ENCODE data around the gene CCT5.

Gene CCT5

DNA sequence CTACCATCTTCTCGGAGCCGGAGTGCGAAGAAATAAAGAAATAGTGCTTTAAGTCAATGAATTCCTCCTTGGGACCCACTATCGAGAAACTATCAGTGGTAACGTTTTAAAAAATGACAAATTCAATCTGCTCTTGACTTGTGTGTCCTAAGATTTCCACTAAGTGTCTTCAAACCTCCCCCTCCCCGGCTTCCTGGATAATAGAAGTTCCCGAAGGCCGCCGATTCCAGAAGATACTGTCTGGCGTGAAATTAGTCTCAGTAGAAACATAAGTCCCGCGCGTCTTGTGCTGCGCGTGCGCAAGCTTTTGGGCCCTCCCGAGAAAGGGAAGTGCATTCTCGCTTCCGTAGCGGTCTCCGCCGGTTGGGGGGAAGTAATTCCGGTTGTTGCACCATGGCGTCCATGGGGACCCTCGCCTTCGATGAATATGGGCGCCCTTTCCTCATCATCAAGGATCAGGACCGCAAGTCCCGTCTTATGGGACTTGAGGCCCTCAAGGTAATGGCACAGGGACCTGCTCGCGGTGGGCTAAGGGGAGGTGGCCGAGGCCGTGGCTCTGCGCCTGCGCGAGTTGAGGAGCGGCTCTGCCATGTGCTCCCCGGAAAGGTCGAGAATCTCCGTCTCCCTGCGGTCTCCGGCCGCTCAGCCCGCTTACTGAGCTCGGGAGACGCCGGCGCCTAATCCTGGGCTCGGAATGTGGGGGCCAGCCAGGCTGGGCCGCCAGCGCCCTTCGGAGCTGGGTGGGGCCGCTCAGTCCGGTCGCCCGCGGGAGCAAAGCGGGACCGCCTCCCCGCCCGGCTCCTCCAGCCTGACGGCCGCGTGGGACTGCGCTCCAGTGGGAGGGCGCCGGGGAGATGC is at the start of gene CCT5:
CCT5 (plus strand) TSS at position 333 of the 858 bp plus-strand sequence; CDS start at position 394, 61 bp downstream.
- Histone ChIP-seq H3K4me1 (ENCODE audit: control insufficient read depth, insufficient read depth, low read length) (peaks cover 23% of the 10 kb centered on the region), H3K27me3 (replicated peaks; ENCODE audit: control insufficient read depth, insufficient read depth, low read length) (no peaks in the 10 kb centered on the region), H3K9ac (ENCODE audit: low read length) (peak within 1 kb of the TSS; percentile 98), H3K36me3 (ENCODE audit: control insufficient read depth, insufficient read depth, low read length, severe bottlenecking) (peaks cover 20% of the 10 kb centered on the region), H3K4me3 (ENCODE audit: low read length) (peak within 1 kb of the TSS; percentile 95), H3K9me3 (ENCODE audit: control insufficient read depth, low read length) (no peaks in the 10 kb centered on the region)
- DNase-seq (ENCODE audit: low read depth): peak; percentile 99

DNA sequence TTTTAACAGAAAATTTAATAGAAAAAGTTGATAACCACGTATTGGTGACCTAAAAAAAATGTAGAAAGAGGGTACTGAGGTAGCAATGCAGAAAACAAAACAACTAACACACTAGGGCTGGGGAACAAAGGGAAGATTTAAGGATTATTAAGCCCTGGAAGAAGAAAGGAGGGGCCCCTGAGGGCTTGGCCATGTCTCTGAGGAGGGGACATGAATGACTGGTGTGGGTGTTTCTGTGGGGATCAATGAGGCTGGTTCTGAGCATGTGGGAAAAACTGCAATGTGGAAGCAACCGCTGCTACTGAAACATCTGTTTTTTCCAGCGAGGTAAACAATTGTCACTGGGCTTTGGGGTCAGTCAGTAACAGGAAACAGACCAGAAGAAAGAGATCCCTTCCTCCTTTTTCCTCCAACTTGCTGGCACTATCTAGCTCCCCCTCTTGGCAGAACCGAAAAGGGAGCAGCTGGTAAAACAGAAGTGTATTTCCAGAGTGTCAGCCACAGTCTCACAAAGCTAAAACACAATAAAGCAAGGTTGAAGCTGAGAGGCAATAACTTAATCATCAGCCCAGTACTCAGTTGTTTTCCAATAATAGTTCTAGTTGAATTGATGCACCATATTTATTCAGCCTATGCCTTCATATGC is 48.7 kb upstream of the CCT5 start:
- peaks cover 19% of the 10 kb centered on the region for H3K9me3 ChIP-seq (ENCODE audit: control insufficient read depth, low read length)
- peak; percentile 9 for DNase-seq (ENCODE audit: low read depth)
- no peak overlapping the region for H3K4me3 ChIP-seq (ENCODE audit: low read length)
- H3K27me3 ChIP-seq (replicated peaks; ENCODE audit: control insufficient read depth, insufficient read depth, low read length): no peaks in the 10 kb centered on the region
- H3K36me3 ChIP-seq (ENCODE audit: control insufficient read depth, insufficient read depth, low read length, severe bottlenecking): no peaks in the 10 kb centered on the region
- no peak overlapping the region for H3K9ac ChIP-seq (ENCODE audit: low read length)
- H3K4me1 ChIP-seq (ENCODE audit: control insufficient read depth, insufficient read depth, low read length): peaks cover 12% of the 10 kb centered on the region

- DNase-seq (ENCODE audit: low read depth): no peak
- Histone ChIP-seq H3K36me3 (ENCODE audit: control insufficient read depth, insufficient read depth, low read length, severe bottlenecking) (no peaks in the 10 kb centered on the region), H3K4me3 (ENCODE audit: low read length) (no peak overlapping the region), H3K9ac (ENCODE audit: low read length) (no peak overlapping the region), H3K27me3 (replicated peaks; ENCODE audit: control insufficient read depth, insufficient read depth, low read length) (no peaks in the 10 kb centered on the region), H3K9me3 (ENCODE audit: control insufficient read depth, low read length) (peaks cover 13% of the 10 kb centered on the region), H3K4me1 (ENCODE audit: control insufficient read depth, insufficient read depth, low read length) (peaks cover 12% of the 10 kb centered on the region)
These were observed 47.8 kb upstream of the CCT5 start for GRCh38 chr5:10202089-10202910.

- no peak for DNase-seq (ENCODE audit: low read depth)
- Histone ChIP-seq H3K36me3 (ENCODE audit: control insufficient read depth, insufficient read depth, low read length, severe bottlenecking) (no peaks in the 10 kb centered on the region), H3K9ac (ENCODE audit: low read length) (no peak overlapping the region), H3K4me3 (ENCODE audit: low read length) (no peak overlapping the region), H3K9me3 (ENCODE audit: control insufficient read depth, low read length) (no peaks in the 10 kb centered on the region), H3K4me1 (ENCODE audit: control insufficient read depth, insufficient read depth, low read length) (peaks cover 16% of the 10 kb centered on the region), H3K27me3 (replicated peaks; ENCODE audit: control insufficient read depth, insufficient read depth, low read length) (no peaks in the 10 kb centered on the region)
These were observed 41.1 kb upstream of the CCT5 start for GRCh38 chr5:10209004-10209403.

DNA sequence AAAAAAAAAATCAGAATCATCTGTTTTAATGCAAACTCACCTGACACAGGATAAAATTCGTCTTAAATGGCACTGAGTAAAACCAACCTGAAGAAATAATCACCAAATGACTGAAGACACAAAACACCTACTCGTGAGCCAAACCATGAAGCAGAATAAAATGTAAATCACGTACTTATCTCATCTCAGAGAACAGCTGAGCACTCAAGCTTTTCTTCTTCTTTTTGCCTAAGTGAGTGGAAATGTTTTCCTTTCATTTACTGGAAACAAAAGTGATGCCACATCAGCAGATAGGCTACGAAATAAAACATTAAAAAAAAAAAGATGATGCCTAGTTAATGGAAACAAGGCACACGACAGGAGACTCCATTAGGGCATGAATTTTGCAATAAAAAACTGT is 36.8 kb upstream of the CCT5 start:
- Histone ChIP-seq H3K4me1 (ENCODE audit: control insufficient read depth, insufficient read depth, low read length) (peaks cover 9% of the 10 kb centered on the region), H3K36me3 (ENCODE audit: control insufficient read depth, insufficient read depth, low read length, severe bottlenecking) (no peaks in the 10 kb centered on the region), H3K9me3 (ENCODE audit: control insufficient read depth, low read length) (no peaks in the 10 kb centered on the region), H3K4me3 (ENCODE audit: low read length) (no peak overlapping the region), H3K27me3 (replicated peaks; ENCODE audit: control insufficient read depth, insufficient read depth, low read length) (no peaks in the 10 kb centered on the region), H3K9ac (ENCODE audit: low read length) (no peak overlapping the region)
- DNase-seq (ENCODE audit: low read depth): no peak

DNA sequence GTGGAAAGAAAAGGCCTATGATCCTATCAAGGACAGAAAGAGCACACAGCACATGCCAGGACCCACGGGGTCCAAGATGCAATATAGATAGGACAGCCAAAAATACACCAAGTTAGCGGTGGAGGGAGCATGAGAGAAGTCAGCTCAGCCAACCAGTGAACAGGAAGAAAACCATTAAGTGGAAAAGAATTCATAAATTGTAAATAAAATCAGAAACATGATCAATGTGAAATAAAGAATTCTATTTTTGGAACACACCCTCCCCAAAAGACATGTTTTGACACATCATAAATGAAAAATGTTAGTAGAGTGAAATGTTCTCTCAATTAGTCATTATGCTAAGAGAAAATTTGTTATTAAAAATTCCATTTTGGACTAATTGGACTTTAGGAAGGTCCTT is 36.0 kb upstream of the CCT5 start:
- no peak overlapping the region for H3K9ac ChIP-seq (ENCODE audit: low read length)
- H3K9me3 ChIP-seq (ENCODE audit: control insufficient read depth, low read length): no peaks in the 10 kb centered on the region
- H3K4me3 ChIP-seq (ENCODE audit: low read length): no peak overlapping the region
- H3K4me1 ChIP-seq (ENCODE audit: control insufficient read depth, insufficient read depth, low read length): peaks cover 7% of the 10 kb centered on the region
- no peaks in the 10 kb centered on the region for H3K27me3 ChIP-seq (replicated peaks; ENCODE audit: control insufficient read depth, insufficient read depth, low read length)
- H3K36me3 ChIP-seq (ENCODE audit: control insufficient read depth, insufficient read depth, low read length, severe bottlenecking): no peaks in the 10 kb centered on the region
- DNase-seq (ENCODE audit: low read depth): no peak

DNA sequence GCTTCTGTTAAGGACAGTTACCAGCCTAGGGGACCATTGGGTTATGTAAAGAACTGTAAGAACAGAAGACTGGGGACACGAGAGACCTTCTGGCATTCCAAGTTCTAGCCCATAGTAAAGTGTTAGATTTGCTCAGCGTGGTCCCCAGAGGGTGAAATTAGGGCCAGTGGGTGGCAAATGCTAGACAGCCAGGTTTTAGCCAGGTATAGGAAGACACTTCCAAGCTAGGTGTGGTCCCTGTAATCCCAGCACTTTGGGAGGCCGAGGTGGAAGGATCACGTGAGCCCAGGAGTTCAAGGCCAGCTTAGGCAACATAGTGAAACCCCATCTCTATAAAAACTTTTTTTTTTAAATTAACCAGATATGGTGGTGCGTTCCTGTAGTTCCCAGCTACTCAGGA is 34.7 kb upstream of the CCT5 start:
- no peaks in the 10 kb centered on the region for H3K27me3 ChIP-seq (replicated peaks; ENCODE audit: control insufficient read depth, insufficient read depth, low read length)
- no peak for DNase-seq (ENCODE audit: low read depth)

DNA sequence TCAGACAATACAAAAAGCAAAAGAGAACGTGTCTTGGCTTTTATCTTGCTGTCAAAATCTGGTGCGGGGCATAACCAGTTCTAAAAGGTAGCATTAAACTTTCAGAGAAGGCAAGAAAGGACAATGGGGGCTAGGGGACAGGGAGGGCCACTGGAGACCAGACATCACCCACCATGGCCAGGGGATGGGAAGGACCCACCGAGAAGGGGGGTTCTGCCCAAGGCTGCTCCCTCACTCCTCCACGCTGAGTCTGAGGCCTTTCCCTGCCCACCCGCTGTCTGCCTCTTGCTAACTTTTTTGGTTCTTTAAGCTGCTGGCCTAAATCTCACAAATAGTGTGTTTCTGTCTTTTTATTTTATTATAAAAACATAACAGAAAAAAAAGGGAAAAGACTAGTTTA is 34.0 kb upstream of the CCT5 start:
- no peaks in the 10 kb centered on the region for H3K36me3 ChIP-seq (ENCODE audit: control insufficient read depth, insufficient read depth, low read length, severe bottlenecking)
- H3K9ac ChIP-seq (ENCODE audit: low read length): no peak overlapping the region
- no peaks in the 10 kb centered on the region for H3K9me3 ChIP-seq (ENCODE audit: control insufficient read depth, low read length)
- peaks cover 7% of the 10 kb centered on the region for H3K4me1 ChIP-seq (ENCODE audit: control insufficient read depth, insufficient read depth, low read length)
- DNase-seq (ENCODE audit: low read depth): no peak
- no peaks in the 10 kb centered on the region for H3K27me3 ChIP-seq (replicated peaks; ENCODE audit: control insufficient read depth, insufficient read depth, low read length)
- no peak overlapping the region for H3K4me3 ChIP-seq (ENCODE audit: low read length)

More for the DNA sequence above, 34.7 kb upstream of the CCT5 start:
- Histone ChIP-seq H3K9ac (ENCODE audit: low read length) (no peak overlapping the region), H3K36me3 (ENCODE audit: control insufficient read depth, insufficient read depth, low read length, severe bottlenecking) (no peaks in the 10 kb centered on the region), H3K4me3 (ENCODE audit: low read length) (no peak overlapping the region), H3K4me1 (ENCODE audit: control insufficient read depth, insufficient read depth, low read length) (peaks cover 7% of the 10 kb centered on the region), H3K9me3 (ENCODE audit: control insufficient read depth, low read length) (no peaks in the 10 kb centered on the region)

GRCh38 chr5:10218658-10219057 is 31.4 kb upstream of the CCT5 start:
- H3K9me3 ChIP-seq (ENCODE audit: control insufficient read depth, low read length): no peaks in the 10 kb centered on the region
- H3K4me1 ChIP-seq (ENCODE audit: control insufficient read depth, insufficient read depth, low read length): peaks cover 11% of the 10 kb centered on the region
- H3K36me3 ChIP-seq (ENCODE audit: control insufficient read depth, insufficient read depth, low read length, severe bottlenecking): no peaks in the 10 kb centered on the region
- H3K27me3 ChIP-seq (replicated peaks; ENCODE audit: control insufficient read depth, insufficient read depth, low read length): no peaks in the 10 kb centered on the region
- no peak overlapping the region for H3K4me3 ChIP-seq (ENCODE audit: low read length)
- H3K9ac ChIP-seq (ENCODE audit: low read length): no peak overlapping the region
- no peak for DNase-seq (ENCODE audit: low read depth)

DNA sequence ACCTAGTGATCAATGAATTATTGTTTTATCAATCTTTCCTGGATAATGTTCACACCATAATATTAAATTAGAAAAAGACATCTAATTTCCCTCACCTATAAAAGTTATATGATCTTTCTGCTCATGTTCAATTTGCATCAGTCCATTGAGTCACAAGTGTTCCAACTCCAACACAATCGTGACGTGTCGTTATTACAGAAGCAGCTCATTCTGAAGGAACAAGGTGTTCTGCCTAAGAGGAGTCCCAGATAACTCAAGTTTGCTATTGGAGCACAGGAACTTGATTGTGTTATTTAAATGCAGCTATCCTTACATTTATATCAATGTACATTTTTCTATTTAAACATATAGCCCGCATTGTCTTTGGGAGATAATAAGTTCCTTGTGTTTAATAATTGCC is 31.0 kb upstream of the CCT5 start:
- no peaks in the 10 kb centered on the region for H3K36me3 ChIP-seq (ENCODE audit: control insufficient read depth, insufficient read depth, low read length, severe bottlenecking)
- peaks cover 7% of the 10 kb centered on the region for H3K4me1 ChIP-seq (ENCODE audit: control insufficient read depth, insufficient read depth, low read length)
- H3K27me3 ChIP-seq (replicated peaks; ENCODE audit: control insufficient read depth, insufficient read depth, low read length): no peaks in the 10 kb centered on the region
- no peak overlapping the region for H3K4me3 ChIP-seq (ENCODE audit: low read length)
- no peak overlapping the region for H3K9ac ChIP-seq (ENCODE audit: low read length)
- no peaks in the 10 kb centered on the region for H3K9me3 ChIP-seq (ENCODE audit: control insufficient read depth, low read length)
- DNase-seq (ENCODE audit: low read depth): no peak

DNA sequence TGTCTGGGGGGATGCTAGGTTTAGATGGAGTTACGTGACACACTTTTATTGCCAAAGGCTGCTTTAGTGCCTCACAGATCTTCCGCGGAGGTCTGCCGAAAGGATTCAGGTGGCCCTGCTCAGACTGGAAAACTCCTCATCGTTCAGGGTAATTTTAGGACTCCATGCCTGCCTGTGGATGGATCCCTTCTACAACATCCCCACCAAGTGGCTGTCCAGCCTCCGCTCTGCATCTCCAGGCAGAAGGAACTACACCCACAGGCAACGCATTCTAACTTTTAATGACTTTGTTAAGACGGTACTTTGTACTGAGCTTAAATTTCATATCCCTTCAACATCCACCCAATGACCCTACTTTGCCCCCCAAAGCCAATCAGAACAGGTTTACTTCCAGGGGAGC is 29.8 kb upstream of the CCT5 start:
- no peak for DNase-seq (ENCODE audit: low read depth)

More for the DNA sequence above, 29.8 kb upstream of the CCT5 start:
- H3K4me3 ChIP-seq (ENCODE audit: low read length): no peak overlapping the region
- no peak overlapping the region for H3K9ac ChIP-seq (ENCODE audit: low read length)
- H3K9me3 ChIP-seq (ENCODE audit: control insufficient read depth, low read length): no peaks in the 10 kb centered on the region
- H3K36me3 ChIP-seq (ENCODE audit: control insufficient read depth, insufficient read depth, low read length, severe bottlenecking): no peaks in the 10 kb centered on the region
- no peaks in the 10 kb centered on the region for H3K27me3 ChIP-seq (replicated peaks; ENCODE audit: control insufficient read depth, insufficient read depth, low read length)
- H3K4me1 ChIP-seq (ENCODE audit: control insufficient read depth, insufficient read depth, low read length): peaks cover 5% of the 10 kb centered on the region

All from adipocyte (in vitro differentiated cells).